Mesenchymal stem cell (in vitro differentiated cells and primary cell): ENCODE measurements around the gene SNRPD3.

Experiments
- DNase-seq: peaks from one replicate; pipeline ENCODE4 v3.0.0-alpha.2; 2013
- H2AFZ ChIP-seq: one replicate; pipeline ENCODE4 v1.6.1; 2013; ENCODE audit warnings: low read depth, mild to moderate bottlenecking, control low read depth, inconsistent platforms, low read length, moderate library complexity
- H2AK5ac ChIP-seq: 2 replicates; pipeline ENCODE4 v1.6.1; 2013; ENCODE audit warnings: low read length, moderate library complexity, mild to moderate bottlenecking, inconsistent platforms; ENCODE audit not compliant: severe bottlenecking
- H2BK120ac ChIP-seq: one replicate; pipeline ENCODE4 v1.6.1; 2013; ENCODE audit warnings: low read depth, mild to moderate bottlenecking, inconsistent platforms, low read length, moderate library complexity
- H2BK12ac ChIP-seq, 2 experiments: one replicate each; pipeline ENCODE4 v1.6.1; 2013; ENCODE audit warnings: inconsistent platforms in 2 of 2, low read length in 2 of 2, mild to moderate bottlenecking in 2 of 2, moderate library complexity in 2 of 2, control low read depth in 1 of 2
- H2BK15ac ChIP-seq: one replicate; pipeline ENCODE4 v1.6.1; 2013; ENCODE audit warnings: mild to moderate bottlenecking, low read depth, inconsistent platforms; ENCODE audit not compliant: poor library complexity, severe bottlenecking
- H2BK5ac ChIP-seq: 2 replicates; pipeline ENCODE4 v1.6.1; 2013; ENCODE audit warnings: low read depth, mild to moderate bottlenecking, low read length, control low read depth, inconsistent platforms; ENCODE audit not compliant: poor library complexity, severe bottlenecking
- H3K14ac ChIP-seq, 2 experiments: one replicate each; pipeline ENCODE4 v1.6.1; 2013; ENCODE audit warnings: inconsistent platforms in 2 of 2, low read length in 2 of 2, control low read depth in 1 of 2, mild to moderate bottlenecking in 1 of 2, moderate library complexity in 1 of 2
- H3K18ac ChIP-seq, 2 experiments: one replicate each; pipeline ENCODE4 v1.6.1; 2013; ENCODE audit warnings: inconsistent platforms in 2 of 2, low read length in 2 of 2, control low read depth in 1 of 2, low read depth in 1 of 2, mild to moderate bottlenecking in 1 of 2
- H3K23ac ChIP-seq, 2 experiments: one replicate each; pipeline ENCODE4 v1.6.1; 2013; ENCODE audit warnings: inconsistent platforms in 2 of 2, low read length in 2 of 2, mild to moderate bottlenecking in 2 of 2, moderate library complexity in 2 of 2, control low read depth in 1 of 2
- H3K27ac ChIP-seq: 2 replicates; pipeline ENCODE4 v1.5.1; 2013; ENCODE audit warnings: mild to moderate bottlenecking, moderate library complexity, low read length, control low read depth, inconsistent platforms; ENCODE audit not compliant: poor library complexity, severe bottlenecking
- H3K27me3 ChIP-seq, 2 experiments: 2 replicates each; pipeline versions ENCODE4 v1.6.1 to v1.7.0; 2013; ENCODE audit warnings: low read length in 2 of 2, mild to moderate bottlenecking in 2 of 2, moderate library complexity in 2 of 2, control low read depth in 1 of 2, inconsistent platforms in 1 of 2; ENCODE audit not compliant: control insufficient read depth in 1 of 2, insufficient read depth in 1 of 2
- H3K36me3 ChIP-seq, 2 experiments: 2 replicates each; pipeline versions ENCODE4 v1.6.1 to v1.7.0; 2013; ENCODE audit warnings: low read length in 2 of 2, control low read depth in 1 of 2, inconsistent platforms in 1 of 2, low read depth in 1 of 2, mild to moderate bottlenecking in 1 of 2; ENCODE audit not compliant: insufficient read depth in 2 of 2, control insufficient read depth in 1 of 2
- H3K4ac ChIP-seq, 2 experiments: one replicate each; pipeline ENCODE4 v1.6.1; 2013; ENCODE audit warnings: inconsistent platforms in 2 of 2, low read length in 2 of 2, mild to moderate bottlenecking in 2 of 2, moderate library complexity in 2 of 2, control low read depth in 1 of 2, low read depth in 1 of 2
- H3K4me1 ChIP-seq: 2 replicates; pipeline ENCODE4 v1.6.1; 2013; ENCODE audit warnings: low read depth, low read length, control low read depth; ENCODE audit not compliant: control insufficient read depth, insufficient read depth
- H3K4me2 ChIP-seq: 2 replicates; pipeline ENCODE4 v1.6.1; 2013; ENCODE audit warnings: low read length, mild to moderate bottlenecking, inconsistent platforms; ENCODE audit not compliant: poor library complexity, severe bottlenecking
- H3K4me3 ChIP-seq, 2 experiments: 2 replicates each; pipeline versions ENCODE4 v1.5.1 to v1.7.0; 2013; ENCODE audit warnings: low read length in 2 of 2, mild to moderate bottlenecking in 2 of 2, control low read depth in 1 of 2, low read depth in 1 of 2; ENCODE audit not compliant: insufficient read depth in 1 of 2
- H3K79me1 ChIP-seq: replicated peaks from 2 replicates; pipeline ENCODE4 v1.6.1; 2013; ENCODE audit warnings: mild to moderate bottlenecking, control low read depth, low read length, inconsistent platforms; ENCODE audit not compliant: poor library complexity, severe bottlenecking
- H3K9ac ChIP-seq: 2 replicates; pipeline ENCODE4 v1.7.0; 2013; ENCODE audit warnings: mild to moderate bottlenecking, low read length, moderate library complexity
- H3K9me3 ChIP-seq: 2 replicates; pipeline ENCODE4 v1.7.0; 2013; ENCODE audit warnings: mild to moderate bottlenecking, low read length; ENCODE audit not compliant: control insufficient read depth
- H4K8ac ChIP-seq: one replicate; pipeline ENCODE4 v1.6.1; 2013; ENCODE audit warnings: inconsistent platforms, mild to moderate bottlenecking, low read length, moderate library complexity
- H4K91ac ChIP-seq: one replicate; pipeline ENCODE4 v1.6.1; 2013; ENCODE audit warnings: mild to moderate bottlenecking, low read length, inconsistent platforms
- WGBS: methylation state at CpG from one replicate; pipeline ENCODE4 v1.1.7; 2013; ENCODE audit warnings: mixed read lengths; 5-methylcytosine and 5-hydroxymethylcytosine counted together

SNRPD3 gene

GRCh38 chr22:24543679-24544243 is 12.0 kb upstream of the SNRPD3 start:
- WGBS, result 95% methylated on average over 11 of the region's 11 CpGs
- Histone ChIP-seq H3K36me3 (peaks cover 80 to 88% of the 10 kb centered on the region in 2 experiments), H3K4me3 (no peak overlapping the region), H3K4me2 (no peak overlapping the region), H3K14ac (peak overlapping the region in 1 of 2 experiments; percentile 28), H3K4me1 (peaks cover 5% of the 10 kb centered on the region), H3K9me3 (no peaks in the 10 kb centered on the region), H3K4ac (no peak overlapping the region), H2BK120ac (no peak overlapping the region), H3K9ac (no peak overlapping the region), H2BK15ac (no peak overlapping the region), H2BK5ac (no peak overlapping the region), H3K18ac (no peak overlapping the region), H3K23ac (no peak overlapping the region), H4K91ac (peak overlapping the region; percentile 4), H3K27ac (no peak overlapping the region), H4K8ac (no peak overlapping the region), H2BK12ac (no peak overlapping the region), H3K27me3 (no peaks in the 10 kb centered on the region), H3K79me1 (peaks cover 51% of the 10 kb centered on the region), H2AFZ (no peak overlapping the region), H2AK5ac (no peak overlapping the region)
- no peak for DNase-seq

GRCh38 chr22:24548812-24549211 is 7.0 kb upstream of the SNRPD3 start:
- Histone ChIP-seq H3K36me3 (peaks cover 64 to 68% of the 10 kb centered on the region in 2 experiments), H2AFZ (no peak overlapping the region), H2BK15ac (no peak overlapping the region), H3K18ac (no peak overlapping the region), H3K4me3 (no peak overlapping the region), H3K79me1 (peaks cover 52% of the 10 kb centered on the region), H2BK12ac (no peak overlapping the region), H3K4me2 (no peak overlapping the region), H3K23ac (no peak overlapping the region), H3K4me1 (peaks cover 26% of the 10 kb centered on the region), H4K8ac (no peak overlapping the region), H3K14ac (no peak overlapping the region), H3K9ac (no peak overlapping the region), H3K4ac (peak overlapping the region in 1 of 2 experiments; percentile 66), H3K9me3 (no peaks in the 10 kb centered on the region), H3K27ac (no peak overlapping the region), H2BK5ac (no peak overlapping the region), H2AK5ac (no peak overlapping the region), H3K27me3 (no peaks in the 10 kb centered on the region), H4K91ac (no peak overlapping the region), H2BK120ac (no peak overlapping the region)
- 98% methylated on average over 4 of the region's 4 CpGs for WGBS
- DNase-seq, result no peak

GRCh38 chr22:24550028-24550901 is 5.5 kb upstream of the SNRPD3 start:
- no peak overlapping the region for H3K14ac ChIP-seq
- no peak overlapping the region for H3K4ac ChIP-seq
- H2BK120ac ChIP-seq, result no peak overlapping the region
- H3K9ac ChIP-seq, result peak overlapping the region; percentile 4
- H3K23ac ChIP-seq, result no peak overlapping the region
- H3K36me3 ChIP-seq, result peaks cover 49 to 54% of the 10 kb centered on the region in 2 experiments
- no peak for DNase-seq
- H3K27ac ChIP-seq, result no peak overlapping the region
- H3K9me3 ChIP-seq, result no peaks in the 10 kb centered on the region
- H4K91ac ChIP-seq, result peak overlapping the region; percentile 48
- no peak overlapping the region for H3K18ac ChIP-seq
- H2AFZ ChIP-seq, result no peak overlapping the region
- H3K27me3 ChIP-seq, result no peaks in the 10 kb centered on the region
- WGBS, result 93% methylated on average over 8 of the region's 8 CpGs
- H3K4me2 ChIP-seq, result no peak overlapping the region
- H2BK12ac ChIP-seq, result no peak overlapping the region
- peaks cover 26% of the 10 kb centered on the region for H3K4me1 ChIP-seq
- H3K79me1 ChIP-seq, result peaks cover 50% of the 10 kb centered on the region
- no peak overlapping the region for H3K4me3 ChIP-seq
- no peak overlapping the region for H4K8ac ChIP-seq
- peak overlapping the region; percentile 10 for H2AK5ac ChIP-seq
- H2BK15ac ChIP-seq, result no peak overlapping the region
- H2BK5ac ChIP-seq, result no peak overlapping the region

- Histone ChIP-seq H3K9me3 (no peaks in the 10 kb centered on the region), H3K36me3 (peaks cover 49 to 54% of the 10 kb centered on the region in 2 experiments), H3K23ac (no peak overlapping the region), H3K79me1 (peaks cover 50% of the 10 kb centered on the region), H4K8ac (peak overlapping the region; percentile 61), H2BK5ac (no peak overlapping the region), H2AFZ (no peak overlapping the region), H2BK120ac (no peak overlapping the region), H3K9ac (peak overlapping the region; percentile 4), H2BK12ac (no peak overlapping the region), H3K4ac (no peak overlapping the region), H2BK15ac (no peak overlapping the region), H2AK5ac (peak overlapping the region; percentile 10), H3K4me3 (no peak overlapping the region), H3K18ac (no peak overlapping the region), H3K27me3 (no peaks in the 10 kb centered on the region), H3K4me1 (peaks cover 26% of the 10 kb centered on the region), H3K14ac (no peak overlapping the region), H4K91ac (peak overlapping the region; percentile 18), H3K4me2 (no peak overlapping the region), H3K27ac (no peak overlapping the region)
- DNase-seq, result no peak
- WGBS, result 93% methylated on average over 6 of the region's 6 CpGs
Observed at GRCh38 chr22:24550902-24551435, 4.8 kb upstream of the SNRPD3 start.
